Pancreas (tissue), 10 donors: ENCODE results near the gene SYMPK. TPM values are rescaled to one million over a fixed set of nuclear protein-coding genes. Genes with fewer than 3 reads are reported as not detected.

Source experiments
- ATAC-seq, 4 donors: fragments of 200-7000 bp; cut with Tn5 transposase; one replicate each; pipeline versions ENCODE4 v1.8.0 to v1.9.1; 2020; ENCODE audit warnings: mild to moderate bottlenecking in 4 of 4, moderate library complexity in 4 of 4
- DNase-seq, 6 donors: peaks; one replicate each; pipeline ENCODE4 v3.0.0-alpha.2; 2020
- FAIRE-seq: peaks from 2 replicates; lab custom pipeline; 2012; peaks lifted over from hg19 to GRCh38; lab: Jason Lieb, UNC
- H3K27ac ChIP-seq, 4 donors: fragments of 200-600 bp; sonication (generic); 1 replicate in 3 of 4; 2 replicates in 1 of 4; pipeline versions ENCODE4 v1.5.0 to v1.8.0; 2020
- H3K27me3 ChIP-seq, 4 donors: fragments of 200-600 bp; one replicate each; pipeline ENCODE4 v1.8.0; 2021
- H3K36me3 ChIP-seq, 3 donors: fragments of 200-600 bp; sonication (generic) in 1 of 3; one replicate each; pipeline versions ENCODE4 v1.5.0 to v1.8.0; 2020 to 2021
- H3K4me1 ChIP-seq, 3 donors: fragments of 200-600 bp; one replicate each; pipeline ENCODE4 v1.8.0; 2021
- H3K4me3 ChIP-seq, 4 donors: fragments of 200-600 bp; sonication (generic) in 2 of 4; one replicate each; pipeline versions ENCODE4 v1.5.0 to v1.8.0; 2020 to 2021
- H3K9me3 ChIP-seq, 4 donors: fragments of 200-600 bp; one replicate each; pipeline ENCODE4 v1.8.0; 2021
- WGBS, 2 donors: extraction: QIAGEN DNeasy Blood & Tissue Kit; methylation state at CpG; one replicate each; pipeline ENCODE4 v1.1.7; 2013; 5-methylcytosine and 5-hydroxymethylcytosine counted together
- intact Hi-C, 3 donors: fragments of 100-400 bp; cut with DNase I; formaldehyde crosslinking; loops; one replicate each; pipeline versions ENCODE4 v1.11.1 to v1.14.2; 2022
- polyA plus RNA-seq, 2 donors: library from polyadenylated mRNA; stranded (reverse); fragments of 200-250 nt; gene quantifications; one replicate each; pipeline ENCODE4 v1.2.3, GENCODE V29; 2013
- total RNA-seq, 6 donors: library from RNA; stranded (reverse); fragmentation: NEBNext Ultra II Directional in 4 of 6; extraction: Animal tissue kit (Norgen Biotek cat#: 25700) in 4 of 6; gene quantifications; one replicate each; pipeline versions ENCODE4 v1.2.1 to v1.2.4, GENCODE V29; 2021 to 2023
- TF ChIP-seq, protein P1 (sequence below), 4 donors: fragments of 200-600 bp; sonication (generic) in 3 of 4; IDR thresholded peaks; one replicate each; pipeline versions ENCODE4 v1.5.0 to v1.8.0; 2021; ENCODE audit warnings: antibody characterized with exemption in 4 of 4
- donor health status: healthy with polysubstance abuse.
- donor health status: DM: no; HTN: no; CAD: no; lungs with moderate emphysema.
- donor health status: DM: no; HTN: no; CAD: no.
- donor health status: control.
- donor health status: control.
- donor health status: Bipolar disorder and iron deficiency.
- donor health status: DM: yes; HTN: yes; CAD: no.
- donor health status: DM: no; HTN: no; CAD: no.
- donor health status: DM: no; HTN: no; CAD: no.
- donor health status: DM: yes; HTN: yes; CAD: no.

SYMPK gene
- total and polyA plus RNA-seq, 8 donors = 25.7 to 142 (median 29.2) TPM

DNA sequence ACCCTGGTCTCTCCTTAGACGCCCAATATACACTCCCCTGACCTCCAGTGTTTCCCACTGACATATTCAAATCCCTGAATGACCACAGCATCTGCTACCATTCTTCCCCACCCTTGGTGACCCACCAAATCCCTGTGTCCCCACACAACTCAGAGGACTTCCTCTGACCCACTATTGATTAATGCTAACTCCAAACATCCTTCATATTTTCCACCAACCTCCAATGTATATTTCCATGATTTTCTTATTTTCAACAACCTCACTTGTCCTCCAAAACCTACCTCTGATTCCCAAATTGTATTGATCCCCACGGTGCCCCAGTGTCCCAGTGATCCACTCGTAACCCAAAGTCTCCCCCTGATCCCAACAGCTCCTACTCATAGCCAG, 69.8 kb downstream of the SYMPK start:
- TF ChIP-seq, protein P1, sequence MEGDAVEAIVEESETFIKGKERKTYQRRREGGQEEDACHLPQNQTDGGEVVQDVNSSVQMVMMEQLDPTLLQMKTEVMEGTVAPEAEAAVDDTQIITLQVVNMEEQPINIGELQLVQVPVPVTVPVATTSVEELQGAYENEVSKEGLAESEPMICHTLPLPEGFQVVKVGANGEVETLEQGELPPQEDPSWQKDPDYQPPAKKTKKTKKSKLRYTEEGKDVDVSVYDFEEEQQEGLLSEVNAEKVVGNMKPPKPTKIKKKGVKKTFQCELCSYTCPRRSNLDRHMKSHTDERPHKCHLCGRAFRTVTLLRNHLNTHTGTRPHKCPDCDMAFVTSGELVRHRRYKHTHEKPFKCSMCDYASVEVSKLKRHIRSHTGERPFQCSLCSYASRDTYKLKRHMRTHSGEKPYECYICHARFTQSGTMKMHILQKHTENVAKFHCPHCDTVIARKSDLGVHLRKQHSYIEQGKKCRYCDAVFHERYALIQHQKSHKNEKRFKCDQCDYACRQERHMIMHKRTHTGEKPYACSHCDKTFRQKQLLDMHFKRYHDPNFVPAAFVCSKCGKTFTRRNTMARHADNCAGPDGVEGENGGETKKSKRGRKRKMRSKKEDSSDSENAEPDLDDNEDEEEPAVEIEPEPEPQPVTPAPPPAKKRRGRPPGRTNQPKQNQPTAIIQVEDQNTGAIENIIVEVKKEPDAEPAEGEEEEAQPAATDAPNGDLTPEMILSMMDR (IDR thresholded peaks at IDR 0.05) = no peak
- 11 to 19% methylated on average over 3 of the region's 3 CpGs for WGBS, 2 donors
- Histone ChIP-seq H3K36me3 (peaks cover 0 to 6% (median 0%) of the 10 kb centered on the region in 3 donors), H3K4me3 (no peak overlapping the region), H3K4me1 (peaks cover 0 to 9% (median 8%) of the 10 kb centered on the region in 3 donors), H3K27me3 (no peaks in the 10 kb centered on the region), H3K9me3 (no peaks in the 10 kb centered on the region), H3K27ac (no peak overlapping the region)
- ATAC-seq (no peak), FAIRE-seq (no peak), DNase-seq (no peak)
- intact Hi-C loops = no loop called here

DNA sequence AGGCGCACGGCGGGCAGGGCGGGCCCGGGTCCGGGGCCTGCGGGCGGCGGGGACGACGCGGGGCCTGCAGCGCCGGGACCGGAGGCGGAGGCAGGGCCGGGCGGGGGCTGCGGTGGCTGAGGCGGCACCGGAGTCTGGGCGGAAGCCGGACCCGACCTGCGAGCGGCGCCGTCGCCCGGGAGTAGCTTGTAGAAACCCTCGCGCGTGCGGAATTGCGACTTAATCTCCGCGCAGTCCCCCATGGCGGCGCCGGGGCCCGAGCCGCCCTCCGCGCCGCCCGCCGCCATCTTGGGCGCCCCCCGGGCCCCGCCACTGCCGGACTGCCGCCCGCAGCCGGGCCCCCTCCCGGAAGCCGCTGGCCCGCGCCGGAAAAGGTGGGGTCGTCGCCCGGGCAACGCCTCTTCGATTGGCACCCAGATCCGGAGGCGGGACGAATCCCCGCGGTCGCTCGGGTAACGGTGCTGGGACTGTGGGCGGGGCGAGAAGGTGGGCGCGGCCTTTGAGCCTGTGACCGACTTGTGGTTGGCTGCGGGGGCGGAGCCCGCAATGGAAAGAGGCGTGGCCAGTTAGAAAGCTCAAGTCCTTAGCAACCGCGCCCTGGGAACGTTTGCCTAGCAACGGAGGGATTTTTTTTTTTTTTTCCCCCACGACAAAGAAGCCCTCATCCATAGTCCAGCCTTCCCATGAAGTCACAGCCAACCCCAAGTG, 70.3 kb downstream of the SYMPK start, which contains the start of gene DMWD:
DMWD (minus strand) TSS at position 376 of the 708 bp plus-strand sequence; CDS start at position 287, 89 bp downstream.
- TF ChIP-seq, protein P1 (IDR thresholded peaks at IDR 0.05) = no peak
- peak within 1 kb of the TSS; percentile 63 to 82 (median 69) for H3K4me3 ChIP-seq
- peaks cover 0 to 9% (median 8%) of the 10 kb centered on the region in 3 donors for H3K4me1 ChIP-seq
- ATAC-seq (peak; percentile 99), DNase-seq (peak; percentile 99 to 100 (median 100)), FAIRE-seq (peak; percentile 84)
- H3K36me3 ChIP-seq = peaks cover 0 to 6% (median 0%) of the 10 kb centered on the region in 3 donors
- no peaks in the 10 kb centered on the region for H3K27me3 ChIP-seq
- H3K27ac ChIP-seq = peak within 1 kb of the TSS in 2 of 4 donors; percentile 39 to 42
- H3K9me3 ChIP-seq = no peaks in the 10 kb centered on the region
- WGBS, 2 donors = 1% methylated on average over 50 to 86 of the region's 86 CpGs
- intact Hi-C loops = no loop called here

DNA sequence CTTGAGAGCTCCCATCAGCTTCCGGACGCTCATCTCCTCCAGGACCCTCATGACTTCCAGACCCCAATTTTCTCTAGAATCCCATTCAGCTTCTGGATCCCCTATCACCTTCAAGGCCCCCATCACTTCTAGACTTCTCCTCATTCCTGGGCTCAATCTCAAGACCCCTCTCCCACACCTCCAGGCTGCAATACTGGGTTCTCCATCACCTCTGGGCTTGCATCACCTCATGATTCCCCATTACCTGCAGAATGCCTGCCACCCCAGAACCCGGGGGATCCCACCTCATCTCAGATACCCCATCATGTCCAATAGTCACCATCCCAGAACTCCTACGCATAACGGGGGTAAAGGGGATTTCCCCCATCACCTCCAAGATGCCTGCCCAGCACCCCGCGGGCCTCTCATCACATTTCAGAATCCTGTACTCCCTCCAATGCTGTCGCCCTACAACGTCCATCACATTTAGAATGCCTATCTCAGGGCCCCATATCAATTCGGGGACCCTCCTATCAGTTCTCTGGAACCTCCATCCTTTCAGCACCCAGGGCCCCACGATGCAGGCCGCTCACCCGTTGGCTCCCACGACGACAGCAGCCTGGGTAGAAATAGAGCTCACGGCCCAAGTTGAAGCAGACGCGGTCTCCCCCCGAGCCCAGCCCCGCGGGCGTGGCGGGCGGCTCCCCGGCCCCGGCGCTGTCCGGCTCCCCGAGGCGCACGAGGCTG, 71.0 kb downstream of the SYMPK start:
- H3K27me3 ChIP-seq = no peaks in the 10 kb centered on the region
- H3K36me3 ChIP-seq = peaks cover 0 to 6% (median 0%) of the 10 kb centered on the region in 3 donors
- peak overlapping the region; percentile 63 to 82 (median 69) for H3K4me3 ChIP-seq
- TF ChIP-seq, protein P1 (IDR thresholded peaks at IDR 0.05) = no peak
- H3K9me3 ChIP-seq = no peaks in the 10 kb centered on the region
- FAIRE-seq (no peak), ATAC-seq (no peak), DNase-seq (no peak)
- no peak overlapping the region for H3K27ac ChIP-seq
- H3K4me1 ChIP-seq = peaks cover 0 to 9% (median 8%) of the 10 kb centered on the region in 3 donors
- 7% methylated on average over 31 of the region's 31 CpGs for WGBS, 2 donors
- intact Hi-C loops = no loop called here

DNA sequence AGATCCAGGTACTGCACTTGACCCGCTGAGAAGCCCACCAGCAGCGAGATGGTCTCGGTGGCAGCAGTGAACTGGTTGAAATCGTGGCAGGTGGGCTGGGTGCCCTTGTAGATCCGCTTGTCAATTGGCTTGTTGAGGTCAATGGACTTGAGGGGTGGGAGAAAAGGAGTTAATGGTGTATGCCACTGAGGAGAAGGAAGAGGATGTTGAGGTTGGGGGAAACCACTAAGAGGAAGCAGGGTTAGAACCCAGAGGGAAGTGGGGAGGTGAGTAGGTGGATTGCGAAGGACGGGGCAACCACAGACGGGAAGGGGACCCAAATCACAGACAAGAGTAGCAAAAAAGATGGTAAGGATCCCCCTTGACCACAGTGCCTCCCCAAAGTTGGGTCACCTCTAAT, 72.0 kb downstream of the SYMPK start:
- no peak for FAIRE-seq
- peaks cover 0 to 6% (median 6%) of the 10 kb centered on the region in 3 donors for H3K36me3 ChIP-seq
- no peaks in the 10 kb centered on the region for H3K27me3 ChIP-seq
- no peak for DNase-seq
- no peaks in the 10 kb centered on the region for H3K9me3 ChIP-seq
- intact Hi-C loops = no loop called here
- TF ChIP-seq, protein P1 (IDR thresholded peaks at IDR 0.05) = no peak
- H3K4me3 ChIP-seq = no peak overlapping the region
- ATAC-seq = no peak
- H3K27ac ChIP-seq = no peak overlapping the region
- 87 to 95% methylated on average over 8 of the region's 8 CpGs for WGBS, 2 donors
- peaks cover 0 to 9% (median 8%) of the 10 kb centered on the region in 3 donors for H3K4me1 ChIP-seq
